Endometrium (tissue), 2 donors: Measurements from ENCODE around the gene KRT15.

Experiments used
- FAIRE-seq: peaks from 2 replicates; lab custom pipeline; 2012; peaks lifted over from hg19 to GRCh38; lab: Jason Lieb, UNC
- donor health status: control.
- donor health status: control.

The KRT15 gene

GRCh38 chr17:41480136-41480535 is 38.6 kb downstream of the KRT15 start:
- no peak for FAIRE-seq

GRCh38 chr17:41478237-41478636 is 40.5 kb downstream of the KRT15 start:
- FAIRE-seq, result no peak

DNA sequence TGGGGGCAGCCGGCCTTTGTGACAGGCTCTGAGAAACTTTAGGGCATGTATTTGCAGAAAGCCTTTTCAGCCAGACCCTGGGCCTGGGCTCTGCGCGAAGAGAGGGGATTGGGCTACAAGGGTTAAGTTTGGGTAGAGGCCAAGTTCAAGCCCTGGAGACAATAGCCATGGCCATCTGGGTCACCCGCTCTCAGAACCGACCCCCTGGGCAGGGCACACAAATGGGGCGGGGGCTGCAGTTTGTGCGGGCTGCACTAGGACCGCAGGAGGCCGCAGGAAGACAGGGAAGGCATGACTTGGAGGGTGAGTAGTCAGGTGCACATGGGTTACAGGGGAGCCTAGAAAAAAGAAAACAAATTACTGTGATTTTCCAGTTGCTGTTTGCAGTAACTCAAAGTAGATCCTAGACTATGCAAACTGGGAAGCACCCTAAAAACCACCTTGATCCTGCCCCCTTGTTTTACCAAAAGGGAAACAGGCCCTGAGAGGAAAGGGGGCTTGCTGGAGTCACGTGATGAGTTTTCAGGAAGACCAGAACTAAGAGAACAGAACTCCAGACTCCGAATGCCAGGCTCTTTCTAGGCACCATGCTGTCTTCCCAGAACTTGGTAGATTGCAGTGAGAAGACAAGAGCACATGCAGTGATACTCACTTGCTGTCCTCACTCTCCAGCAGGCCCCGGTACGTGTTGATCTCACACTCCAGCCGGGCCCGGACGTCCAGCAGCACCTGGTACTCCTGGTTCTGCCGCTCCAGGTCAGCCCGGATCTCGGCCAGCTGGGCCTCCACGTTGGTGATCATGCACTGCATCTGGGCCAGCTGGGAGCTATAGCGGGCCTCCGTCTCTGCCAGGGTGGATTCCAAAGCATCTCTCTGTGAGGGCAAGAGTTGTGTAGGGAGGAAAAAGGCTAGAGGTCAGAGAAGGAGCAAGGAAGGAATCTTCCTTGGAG is 41.5 kb downstream of the KRT15 start:
- no peak for FAIRE-seq

DNA sequence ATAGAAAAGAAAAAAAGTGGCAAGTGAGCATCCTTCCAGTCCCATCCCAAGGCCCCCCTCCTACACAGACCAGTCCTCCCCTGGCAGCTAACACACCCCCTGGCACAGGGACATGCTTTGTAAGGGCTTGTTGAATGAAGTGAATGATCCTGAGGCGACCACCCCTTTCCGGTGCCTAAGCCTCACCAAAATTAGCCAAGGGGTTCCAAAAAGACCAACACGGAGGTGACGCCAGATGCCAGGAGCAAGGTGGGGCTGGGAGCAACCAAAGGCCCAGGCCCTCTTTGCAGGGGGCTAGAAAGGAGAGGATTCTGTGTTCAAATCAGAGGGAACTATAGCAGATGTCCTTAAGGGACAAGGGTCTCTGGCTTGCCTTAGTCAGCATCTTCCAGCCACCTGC is 43.3 kb downstream of the KRT15 start:
- no peak for FAIRE-seq

GRCh38 chr17:41474863-41475262 is 43.8 kb downstream of the KRT15 start:
- FAIRE-seq, result no peak

DNA sequence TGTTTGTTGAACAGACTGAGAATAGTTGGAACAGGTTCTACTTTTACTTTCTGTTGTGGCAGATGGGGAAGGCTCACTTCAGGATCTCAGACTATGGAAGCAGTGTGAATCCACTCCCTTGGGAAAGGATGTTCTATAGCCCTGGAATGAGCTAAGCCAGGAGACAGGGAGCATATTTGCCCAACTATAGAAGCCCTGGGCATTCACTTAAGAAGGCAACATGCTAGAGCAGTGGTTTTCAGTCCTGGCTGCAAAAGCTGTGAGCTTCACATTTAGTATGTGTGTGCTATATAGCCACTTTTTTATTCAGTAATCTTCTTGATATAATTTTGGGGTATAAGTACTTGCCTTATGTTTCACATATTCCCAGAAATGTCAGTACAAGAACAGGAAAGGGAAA is 50.3 kb downstream of the KRT15 start:
- FAIRE-seq, result no peak

- FAIRE-seq, result no peak
Measured at GRCh38 chr17:41467561-41467960, 51.1 kb downstream of the KRT15 start.

DNA sequence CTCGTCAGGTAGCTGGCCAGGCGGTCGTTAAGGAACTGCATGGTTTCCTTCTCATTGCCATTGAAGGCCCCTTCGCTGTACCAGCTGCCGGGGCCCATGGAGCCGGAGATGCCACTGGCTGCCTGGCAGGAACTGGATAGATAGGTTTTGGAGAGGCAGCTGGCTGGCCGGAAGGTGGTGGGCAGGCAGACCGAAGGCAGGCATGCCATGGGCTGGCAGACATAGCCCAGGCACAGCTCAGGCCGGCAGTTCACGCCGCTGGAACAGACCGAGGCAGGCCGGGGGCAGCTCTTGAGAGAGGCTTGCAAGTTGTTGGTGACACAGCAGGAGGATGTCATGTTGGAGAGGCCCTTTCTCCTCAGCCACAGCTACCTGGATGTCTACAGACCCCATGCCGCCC is 51.7 kb downstream of the KRT15 start, which contains the start of gene KRT32:
TSS of gene KRT32 (minus strand) at position 399 of the 400 bp plus-strand sequence. CDS start at position 338, 61 bp downstream.
- FAIRE-seq, result no peak

- FAIRE-seq, result no peak
Measured at GRCh38 chr17:41464682-41465081, 54.0 kb downstream of the KRT15 start.

- FAIRE-seq, result no peak
Measured at GRCh38 chr17:41464173-41464572, 54.5 kb downstream of the KRT15 start.

GRCh38 chr17:41463746-41464145 is 54.9 kb downstream of the KRT15 start:
- no peak for FAIRE-seq
